8988T (cell line): Measurements from ENCODE around the gene CNTNAP5.

ENCODE experiments used
- DNase-seq: peaks from one replicate; pipeline ENCODE4 v3.0.0; 2011

Gene CNTNAP5

DNA sequence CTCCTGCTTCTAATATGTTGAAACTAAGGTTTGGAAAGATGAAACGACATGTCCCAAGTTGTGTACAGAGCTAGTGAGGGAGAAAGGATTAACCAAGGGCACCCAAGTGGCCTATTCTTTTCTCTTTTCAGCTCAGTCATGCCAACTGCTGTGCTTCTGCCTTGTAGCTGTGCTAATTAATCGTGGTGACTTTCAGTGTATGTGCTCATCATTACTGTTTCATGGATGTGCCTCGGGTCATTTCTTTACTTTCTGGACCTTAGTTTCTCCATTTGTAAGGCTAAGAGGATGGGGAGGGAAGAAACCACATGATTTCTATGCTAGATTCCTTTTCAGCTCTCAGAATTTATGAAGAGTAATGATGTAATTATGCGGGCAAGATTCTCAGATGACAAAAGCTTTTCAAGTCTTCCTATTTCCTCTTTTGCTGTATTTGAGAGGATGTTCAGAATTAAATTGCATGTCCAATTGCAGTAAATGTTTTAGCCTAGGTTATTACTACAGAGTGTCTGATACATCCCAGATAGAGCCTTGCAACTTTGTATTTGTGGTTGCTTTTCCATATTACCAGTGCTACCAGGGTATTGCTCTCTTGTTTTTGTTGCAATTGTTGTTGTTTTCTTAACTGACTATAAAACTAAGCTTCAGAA, 621.2 kb downstream of the CNTNAP5 start:
- no peak for DNase-seq

DNA sequence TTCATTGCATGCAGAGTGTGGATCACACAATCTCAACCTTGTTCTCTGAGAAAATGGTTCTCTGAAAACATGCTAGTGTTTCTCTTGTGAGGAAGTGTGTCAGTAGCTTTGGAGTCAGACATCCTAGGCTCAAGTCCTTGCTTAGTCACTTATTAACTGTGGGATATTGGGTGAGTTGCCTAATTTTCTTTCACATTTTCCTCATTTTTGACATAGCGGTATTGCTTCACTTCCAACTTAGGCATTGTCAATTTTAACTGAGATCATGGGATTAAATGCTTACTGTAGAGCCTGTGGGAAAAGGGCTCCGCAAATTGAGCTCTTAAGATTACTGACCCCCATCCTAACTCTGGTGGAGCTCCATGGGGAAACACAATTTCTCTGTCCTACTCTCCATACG, 622.2 kb downstream of the CNTNAP5 start:
- no peak for DNase-seq

DNA sequence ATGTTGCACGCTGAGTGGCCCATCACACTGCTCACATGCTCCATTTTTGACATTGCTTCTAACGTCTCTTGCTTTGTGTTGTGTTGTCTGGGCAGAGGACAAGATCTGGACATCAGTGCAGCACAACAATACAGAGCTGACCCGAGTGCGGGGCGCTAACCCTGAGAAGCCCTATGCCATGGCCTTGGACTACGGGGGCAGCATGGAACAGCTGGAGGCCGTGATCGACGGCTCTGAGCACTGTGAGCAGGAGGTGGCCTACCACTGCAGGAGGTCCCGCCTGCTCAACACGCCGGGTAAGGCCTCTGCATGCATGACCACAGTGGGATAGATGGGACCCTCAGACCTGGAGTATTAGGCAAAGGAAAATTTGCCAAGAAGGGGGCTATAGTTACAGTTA, 622.6 kb downstream of the CNTNAP5 start:
- DNase-seq: no peak

DNA sequence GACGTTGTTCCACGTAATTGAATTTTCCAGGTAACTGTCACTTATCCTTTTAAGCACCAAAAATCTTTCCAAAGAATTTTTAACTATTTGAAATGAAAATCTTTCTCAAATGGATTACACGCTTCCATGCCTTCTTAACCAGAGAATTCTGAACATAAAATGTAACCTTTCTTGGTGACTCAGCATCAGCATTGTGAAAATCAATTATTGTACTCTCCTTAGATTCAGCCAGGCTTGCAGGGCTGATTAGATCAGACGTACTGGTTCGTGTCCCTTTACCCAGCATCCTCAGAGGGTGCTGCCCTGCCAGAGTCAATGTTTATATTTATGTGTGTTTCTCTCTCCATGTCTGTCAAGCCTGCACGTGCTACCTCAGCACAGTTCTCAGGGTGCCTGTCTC, 623.9 kb downstream of the CNTNAP5 start:
- no peak for DNase-seq

DNA sequence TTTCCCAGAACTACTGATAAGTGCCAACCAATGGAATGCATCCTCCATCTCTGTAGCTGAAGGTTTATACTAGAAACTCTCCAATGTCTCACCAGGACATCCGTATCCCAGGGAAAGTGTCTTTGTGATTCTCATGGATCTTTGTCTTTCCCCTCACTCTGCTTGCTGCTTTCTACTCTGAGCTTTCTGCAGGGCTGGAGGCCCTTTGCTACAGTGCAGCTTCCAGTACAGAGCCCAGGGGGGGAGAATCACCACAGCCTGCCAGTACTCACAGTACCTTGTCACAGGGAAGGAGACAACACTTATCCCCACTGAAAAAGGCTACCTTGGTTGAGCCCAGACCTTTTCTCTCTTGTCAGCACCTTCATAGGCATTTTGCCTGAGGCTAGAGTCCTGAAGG, 627.0 kb downstream of the CNTNAP5 start:
- DNase-seq: no peak

DNA sequence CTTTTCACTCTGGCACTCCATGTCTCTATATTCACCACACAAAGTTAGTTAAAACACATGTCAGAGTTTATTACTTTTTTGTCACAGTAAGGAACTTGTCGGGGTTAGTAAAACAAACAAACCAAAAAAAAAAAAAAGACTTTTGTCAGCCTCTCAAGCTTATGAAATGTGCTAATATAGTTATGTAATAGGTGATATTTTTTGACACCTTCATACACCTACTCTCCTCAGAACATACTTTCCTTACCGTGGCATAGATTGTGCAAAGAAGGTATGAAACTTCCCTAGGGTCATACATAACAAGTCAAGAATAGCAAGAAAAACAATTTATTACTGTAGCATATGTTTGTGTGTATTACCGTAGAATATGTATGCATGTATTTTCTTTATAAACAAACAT, 633.3 kb downstream of the CNTNAP5 start:
- no peak for DNase-seq

DNA sequence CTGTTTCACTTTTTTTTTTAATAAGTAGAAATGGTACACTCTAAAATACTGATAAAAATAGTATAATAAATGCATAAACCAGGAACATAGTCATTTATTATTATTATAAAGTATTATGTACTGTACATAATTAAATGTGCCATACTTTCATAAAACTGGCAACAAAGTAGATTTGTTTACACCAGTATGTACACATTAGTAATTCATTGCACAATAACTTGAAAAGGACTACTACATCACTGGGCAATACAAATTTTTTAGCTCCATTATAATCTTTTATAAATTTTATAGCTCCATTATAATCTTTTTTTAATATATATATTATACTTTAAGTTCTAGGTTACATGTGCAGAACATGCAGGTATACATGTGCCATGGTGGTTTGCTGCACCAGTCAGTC, 636.5 kb downstream of the CNTNAP5 start:
- DNase-seq: no peak

DNA sequence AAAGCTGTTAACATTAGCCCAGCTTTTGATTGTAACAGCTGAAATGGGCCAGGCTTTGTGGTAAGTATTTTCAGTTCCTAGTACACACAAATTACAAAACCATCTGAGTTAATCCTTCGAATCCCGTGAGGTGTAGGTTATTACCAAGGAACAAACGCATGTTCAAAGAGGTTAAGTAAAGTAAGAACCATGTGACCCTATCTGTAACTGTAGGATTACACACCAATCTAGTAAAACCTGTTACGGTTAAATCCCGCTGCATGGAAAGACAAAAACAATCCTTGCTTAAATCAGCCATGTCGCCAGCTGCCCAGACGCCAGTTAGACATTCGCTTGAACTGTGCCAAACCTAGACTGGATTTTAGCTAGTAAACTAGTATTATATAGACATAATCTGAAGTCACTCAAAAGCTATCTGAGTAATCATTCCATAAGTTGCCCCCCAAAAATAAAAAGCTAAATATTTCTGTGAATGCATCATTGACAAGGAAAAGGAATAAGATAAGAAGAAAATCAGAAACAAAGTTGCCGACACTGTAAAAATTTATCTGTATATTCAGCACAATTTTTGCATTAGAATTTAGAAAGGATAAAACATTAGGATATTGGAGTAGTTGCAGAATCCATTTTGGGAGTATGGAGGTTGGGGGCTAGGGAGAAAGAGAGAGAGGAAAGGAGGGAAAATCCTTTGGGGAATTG, 638.0 kb downstream of the CNTNAP5 start:
- DNase-seq: no peak

DNA sequence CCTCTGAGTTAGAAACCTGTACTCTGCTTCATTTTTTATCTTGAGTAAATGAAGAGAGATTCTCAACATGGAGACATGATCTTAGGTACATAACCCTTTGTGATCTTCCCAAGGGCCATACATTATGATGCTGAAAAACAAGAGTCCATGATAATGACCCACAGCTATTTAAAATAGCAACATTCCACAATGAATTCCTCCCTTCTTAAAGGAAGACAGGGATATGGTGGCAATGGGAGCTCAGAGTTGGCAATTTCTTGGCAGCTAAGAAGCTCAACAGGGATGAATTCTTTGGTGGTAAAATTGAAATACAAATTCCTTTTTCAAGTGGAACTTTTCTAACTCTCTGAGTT, 638.5 kb downstream of the CNTNAP5 start:
- DNase-seq: no peak

DNA sequence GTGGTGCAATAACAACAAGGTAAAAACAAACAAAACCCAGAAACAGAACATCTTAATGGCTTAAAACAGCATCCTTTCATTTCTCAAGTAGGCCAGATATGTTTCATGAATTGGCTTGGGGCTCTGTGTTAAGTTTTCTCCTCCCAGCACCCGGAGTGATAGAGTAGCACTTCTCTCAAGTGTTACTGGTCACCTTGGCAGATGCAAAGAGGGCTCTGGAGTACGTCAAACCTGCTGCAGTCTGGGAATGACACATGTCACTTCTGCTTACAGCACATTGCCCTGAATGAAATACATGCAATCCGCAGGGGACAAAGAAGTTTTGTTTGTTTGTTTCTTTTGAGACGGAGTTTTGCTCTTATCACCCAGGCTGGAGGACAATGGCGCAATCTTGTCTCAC, 639.3 kb downstream of the CNTNAP5 start:
- no peak for DNase-seq

DNA sequence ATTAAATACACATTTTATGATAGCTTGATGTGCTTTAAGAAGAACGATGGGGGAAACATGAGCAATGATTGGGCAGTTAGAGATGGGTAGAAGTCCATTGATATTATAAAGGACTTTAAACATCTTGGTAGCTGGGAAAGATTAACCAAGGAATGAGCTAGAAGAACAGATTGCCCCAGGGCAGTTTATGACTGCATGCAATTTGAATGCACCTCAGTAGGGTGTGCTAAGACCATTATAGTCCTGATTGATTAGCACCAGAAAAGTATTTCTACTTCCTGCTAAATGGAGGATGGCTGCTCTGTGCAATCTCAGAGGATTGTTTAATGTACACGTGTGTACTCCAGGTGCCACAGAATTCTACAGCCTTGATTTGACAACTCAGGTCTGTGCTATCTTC, 641.9 kb downstream of the CNTNAP5 start:
- no peak for DNase-seq

DNA sequence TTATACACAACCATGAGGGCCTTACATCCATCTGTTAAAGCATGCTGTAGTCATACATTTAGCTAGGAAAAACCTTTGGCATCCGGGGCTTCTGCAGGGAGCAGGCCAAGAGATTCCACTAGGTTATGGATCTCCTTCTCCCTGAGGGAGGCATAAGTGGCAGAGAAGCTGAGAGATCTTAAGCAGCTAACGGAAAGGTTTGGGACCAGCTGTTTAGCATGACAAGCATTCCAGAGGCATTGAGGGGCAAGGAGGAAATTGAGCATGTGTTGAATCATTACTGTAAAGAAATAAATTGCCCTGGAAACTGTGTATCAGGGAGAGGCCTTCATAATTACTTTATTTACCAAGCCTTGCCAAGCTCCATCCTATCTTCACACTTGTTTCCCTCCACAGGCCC, 643.1 kb downstream of the CNTNAP5 start:
- DNase-seq: no peak

DNA sequence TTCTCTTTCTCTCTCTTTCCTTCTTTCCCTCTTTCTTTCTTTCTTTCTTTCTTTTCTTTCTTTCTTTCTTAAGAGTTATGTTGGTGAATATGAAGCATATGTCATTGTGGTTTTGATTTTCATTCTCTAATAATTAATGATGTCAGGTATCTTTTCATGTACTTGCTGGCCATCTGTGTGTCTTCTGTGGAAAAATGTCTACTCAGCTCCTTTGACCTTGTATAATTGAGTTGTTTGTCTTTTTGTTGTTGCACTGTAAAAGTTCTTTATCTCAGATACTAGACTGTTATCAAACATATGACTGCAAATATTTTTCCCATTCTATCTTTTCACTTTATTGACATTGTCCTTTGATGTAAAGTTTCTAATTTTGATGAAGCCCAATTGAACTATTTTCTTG, 645.1 kb downstream of the CNTNAP5 start:
- DNase-seq: no peak

DNA sequence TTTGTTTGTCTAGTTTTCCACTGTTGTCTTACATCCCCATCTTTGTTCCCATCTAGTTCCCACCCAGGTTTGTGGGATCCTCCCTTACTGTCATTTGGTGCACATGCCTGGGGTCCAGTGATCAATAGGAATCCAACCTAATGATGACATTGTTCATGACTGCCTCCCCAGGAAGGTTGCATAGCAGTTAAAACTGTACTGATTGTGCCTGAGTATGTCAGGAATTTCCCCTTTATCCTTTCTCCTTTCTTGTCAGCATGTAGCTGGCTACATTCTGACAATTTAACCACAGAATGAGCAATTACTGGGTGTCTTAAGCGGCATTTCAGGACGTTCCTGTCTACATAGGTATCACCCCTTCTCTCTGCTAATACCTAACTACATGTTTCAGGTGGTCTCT, 653.0 kb downstream of the CNTNAP5 start:
- DNase-seq: no peak

DNA sequence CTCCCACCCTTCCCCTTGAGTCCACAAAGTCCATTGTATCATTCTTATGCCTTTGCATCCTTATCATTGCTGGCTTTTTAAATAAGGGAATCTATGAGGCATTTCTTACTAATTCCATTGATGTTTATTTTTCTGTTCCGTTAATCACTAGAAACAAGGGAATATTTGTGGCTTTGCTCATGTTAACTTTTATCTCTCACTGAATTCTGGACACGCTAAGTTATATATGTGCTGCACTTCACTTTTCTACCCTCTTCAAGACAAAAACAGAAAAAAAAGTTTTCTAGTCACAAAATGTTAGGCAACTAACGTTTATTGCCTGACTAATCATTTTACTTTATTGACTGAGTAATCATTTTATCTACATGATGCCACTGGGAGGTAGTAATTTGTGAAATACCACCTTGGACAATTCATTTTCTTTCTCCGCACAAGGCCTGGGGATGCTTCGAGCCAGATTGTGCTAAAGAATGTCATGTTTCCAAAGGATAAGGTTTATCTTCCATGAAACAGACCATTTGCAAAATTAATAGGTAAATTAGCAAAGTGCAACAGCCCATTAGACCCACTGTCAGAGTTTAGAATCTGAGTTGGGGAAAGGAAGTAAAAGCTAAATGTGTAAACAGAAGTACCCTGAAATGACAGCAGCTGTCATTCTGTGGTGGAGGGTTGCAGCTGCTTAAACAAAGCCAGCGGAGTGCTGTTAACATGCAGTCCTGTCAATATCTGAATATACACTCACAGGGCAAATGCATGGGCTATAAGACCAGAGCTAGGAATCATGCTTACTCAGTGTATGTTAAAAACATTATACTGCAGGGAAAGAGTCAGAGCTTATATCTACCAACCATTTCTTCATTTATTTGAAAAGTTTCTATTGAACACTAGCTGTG, 658.7 kb downstream of the CNTNAP5 start:
- no peak for DNase-seq

DNA sequence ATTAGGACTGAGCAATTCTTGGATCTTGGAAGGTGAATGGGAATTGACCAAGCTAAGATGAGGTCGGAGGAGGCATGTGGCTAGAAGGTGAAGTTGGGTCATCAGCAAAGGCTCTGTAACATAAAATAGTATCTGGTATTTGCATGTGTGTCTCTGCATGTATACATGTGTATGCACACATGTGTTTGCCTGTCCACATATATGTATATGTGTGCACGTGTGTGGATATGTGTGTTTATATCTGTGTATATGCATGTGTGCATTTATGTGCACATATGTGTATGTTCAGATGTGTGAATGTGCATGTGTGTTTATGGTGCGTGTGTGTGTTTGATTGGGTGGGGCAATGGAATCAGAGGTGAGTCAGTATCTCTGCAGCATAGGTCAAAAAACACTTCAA, 664.3 kb downstream of the CNTNAP5 start:
- no peak for DNase-seq

DNA sequence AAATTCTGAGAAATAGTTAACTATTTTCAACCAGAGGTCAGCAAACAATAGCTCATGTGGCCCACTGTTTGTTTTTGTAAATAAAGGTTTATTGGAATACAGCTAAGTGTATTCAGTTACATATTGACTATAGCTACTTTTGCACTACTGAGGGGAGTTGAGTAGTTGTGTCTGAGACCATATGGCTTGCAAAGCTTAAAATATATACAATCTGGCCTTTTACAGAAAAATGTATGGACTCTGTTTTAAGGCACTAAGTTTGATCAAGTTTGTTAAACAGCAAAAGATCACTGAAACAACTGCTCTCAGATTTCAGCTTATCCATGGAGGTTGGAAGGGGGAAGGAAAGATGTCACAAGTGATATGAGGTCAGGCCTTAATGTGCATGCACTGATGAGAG, 667.1 kb downstream of the CNTNAP5 start:
- no peak for DNase-seq

DNA sequence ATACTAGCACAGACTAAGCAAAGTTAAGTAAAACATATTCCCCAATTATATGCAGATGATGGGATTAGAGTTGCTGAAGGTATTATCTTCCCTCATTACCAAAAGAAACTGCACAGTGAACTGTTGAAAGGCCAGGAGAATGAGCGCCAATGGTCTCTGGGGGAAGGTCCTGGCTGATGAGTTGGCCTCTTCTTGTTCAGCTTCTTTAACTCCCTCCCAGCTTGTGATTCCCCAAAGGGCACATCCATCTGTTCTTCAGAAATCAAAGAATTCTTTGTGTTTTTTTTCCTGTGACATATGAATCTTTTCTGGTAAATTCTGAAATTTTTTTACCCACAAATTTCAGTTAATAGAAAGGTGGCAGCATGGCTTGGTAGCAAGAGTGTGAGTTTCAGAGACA, 667.6 kb downstream of the CNTNAP5 start:
- no peak for DNase-seq

DNA sequence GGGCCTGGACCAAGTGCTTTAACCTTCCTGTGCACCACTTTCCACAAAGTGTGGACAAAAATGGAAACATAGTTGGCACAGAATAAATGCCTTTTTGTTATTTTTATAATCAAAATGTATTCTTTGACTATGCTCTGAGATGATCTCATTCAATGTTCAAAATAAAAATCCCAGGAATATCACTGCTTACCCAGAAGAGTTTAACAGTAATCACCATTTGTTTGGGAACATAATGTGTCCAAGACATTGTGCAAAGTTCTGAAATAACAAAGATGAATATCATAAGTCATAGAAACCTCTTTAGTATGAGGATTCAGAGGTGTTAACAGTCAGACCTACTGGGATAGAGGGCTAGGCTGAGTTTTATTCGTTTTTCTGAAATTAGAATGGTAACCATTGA, 668.1 kb downstream of the CNTNAP5 start:
- DNase-seq: no peak

DNA sequence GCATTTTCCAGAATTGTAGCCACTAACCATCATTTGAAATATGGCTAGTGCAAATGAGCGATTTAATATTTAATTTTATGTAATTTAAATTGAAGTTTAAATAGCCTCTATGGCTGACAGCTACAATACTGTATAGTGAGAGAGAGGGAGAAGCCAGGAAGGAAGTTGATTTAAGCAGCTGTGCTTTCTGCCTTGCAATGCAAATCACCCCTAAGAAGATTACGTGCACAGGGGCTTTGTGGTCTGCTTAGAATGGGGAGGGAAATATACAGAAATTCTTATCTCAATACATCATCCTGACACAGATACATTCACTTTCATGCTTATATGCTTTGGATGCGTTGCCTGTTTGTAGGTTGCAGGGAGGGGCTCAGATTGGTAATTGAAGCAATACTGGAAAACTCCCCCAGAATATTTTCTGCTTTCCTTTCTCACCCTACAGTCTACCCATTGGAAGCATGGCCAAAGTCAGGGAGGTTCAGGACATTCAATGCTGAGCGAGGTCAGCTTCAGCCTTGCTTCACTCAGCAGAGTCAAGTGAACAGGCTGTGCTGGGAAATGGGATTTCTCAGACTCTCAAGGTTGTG, 674.0 kb downstream of the CNTNAP5 start:
- DNase-seq: no peak

DNA sequence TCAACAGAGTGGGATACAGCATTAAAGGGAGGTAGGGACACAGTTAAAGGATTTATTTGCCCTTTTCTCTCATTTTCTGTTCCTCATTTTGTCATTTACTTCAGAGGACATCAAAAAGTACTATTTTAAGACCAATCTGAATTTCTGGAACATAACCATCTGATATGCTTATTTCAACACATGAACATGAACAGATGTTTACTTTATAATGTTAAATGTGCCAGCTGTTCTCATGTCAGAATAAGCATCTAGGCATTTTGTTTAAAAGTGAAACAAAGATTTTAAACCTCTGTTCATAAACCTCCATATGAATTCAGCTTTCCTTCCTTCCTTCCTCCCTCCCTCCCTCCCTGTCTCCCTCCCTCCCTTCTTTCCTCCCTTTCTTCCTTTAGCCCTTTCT, 677.7 kb downstream of the CNTNAP5 start:
- no peak for DNase-seq

DNA sequence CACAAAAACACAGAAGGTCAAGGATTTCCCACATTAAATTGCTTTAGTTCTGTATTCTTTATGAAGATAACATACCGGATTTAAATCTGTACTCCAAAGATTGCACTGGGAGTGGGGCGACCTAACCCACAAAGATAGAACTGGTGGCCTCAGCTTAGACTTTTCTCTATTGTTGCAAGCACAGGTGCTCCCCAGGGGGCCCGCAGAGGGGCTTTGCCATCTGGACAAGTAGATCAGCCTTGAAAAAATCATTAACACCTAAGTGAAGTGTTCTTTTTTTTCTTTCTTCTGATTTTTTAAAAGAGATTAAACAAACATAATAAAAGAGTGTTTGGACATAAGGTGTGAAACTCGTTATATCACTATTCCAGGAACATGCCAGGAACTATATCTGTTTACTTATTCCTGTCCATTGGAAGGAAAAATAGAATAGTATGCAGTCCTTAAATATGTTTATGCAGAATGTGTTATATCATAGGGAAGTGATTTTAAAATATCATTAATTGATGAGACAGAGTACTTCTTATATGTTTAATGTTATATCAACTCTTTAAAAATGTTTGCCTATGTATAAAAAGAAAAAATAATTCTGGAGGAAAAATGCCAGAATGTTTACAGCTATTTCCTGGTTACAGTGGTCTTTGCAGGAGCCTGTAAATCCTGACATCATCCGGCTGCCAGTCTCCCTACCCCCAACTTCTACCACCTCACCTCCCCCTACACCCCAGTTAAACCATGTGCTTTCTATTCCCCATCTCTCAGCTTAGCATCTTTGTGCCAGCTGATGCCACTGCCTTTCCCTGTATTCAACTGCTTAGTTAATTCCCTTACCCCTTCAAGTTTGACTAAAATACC, 679.2 kb downstream of the CNTNAP5 start:
- DNase-seq: no peak

DNA sequence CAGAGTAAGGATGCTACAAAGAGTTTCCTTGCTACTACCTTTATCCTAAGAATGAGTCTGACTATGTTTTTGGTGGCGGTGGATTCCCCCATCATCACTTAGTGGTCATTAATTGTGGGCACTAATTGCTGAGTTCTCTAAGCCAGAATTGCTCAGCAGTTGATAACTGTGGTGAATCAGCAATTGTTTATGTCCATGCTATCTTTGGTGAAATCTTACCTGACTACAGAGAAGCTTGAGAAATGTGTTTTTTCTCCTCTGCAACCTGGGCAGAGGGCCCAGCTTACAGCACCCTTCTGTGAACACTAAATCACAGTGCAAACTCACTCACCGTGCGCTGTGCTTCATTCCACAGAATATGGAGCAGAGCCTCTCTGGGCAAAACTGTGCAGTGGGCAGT, 683.6 kb downstream of the CNTNAP5 start:
- no peak for DNase-seq
